H9 (cell line): ENCODE measurements around the gene RAI1. TPM values are rescaled to one million over a fixed set of nuclear protein-coding genes. Genes with fewer than 3 reads are reported as not detected.

Experiments
- DNase-seq: peaks from one replicate; pipeline ENCODE4 v3.0.0-alpha.2; 2017
- H2AFZ ChIP-seq: one replicate; pipeline ENCODE4 v1.6.1; 2013; ENCODE audit warnings: mild to moderate bottlenecking, low read length, control low read depth, moderate library complexity
- H2AK5ac ChIP-seq: 2 replicates; pipeline ENCODE4 v1.6.1; 2013; ENCODE audit warnings: low read length, control low read depth, mixed read lengths; ENCODE audit not compliant: insufficient read length
- H2BK120ac ChIP-seq: one replicate; pipeline ENCODE4 v1.6.1; 2013; ENCODE audit warnings: low read depth, mild to moderate bottlenecking, low read length, control low read depth, inconsistent platforms; ENCODE audit not compliant: poor library complexity, severe bottlenecking
- H2BK12ac ChIP-seq: 2 replicates; pipeline ENCODE4 v1.6.1; 2013; ENCODE audit warnings: low read length, control low read depth, mixed read lengths, low read depth; ENCODE audit not compliant: insufficient read length
- H2BK15ac ChIP-seq: 2 replicates; pipeline ENCODE4 v1.6.1; 2013; ENCODE audit warnings: low read depth, low read length, control low read depth
- H2BK20ac ChIP-seq: one replicate; pipeline ENCODE4 v1.6.1; 2013; ENCODE audit warnings: low read depth, mild to moderate bottlenecking, low read length, control low read depth, inconsistent platforms; ENCODE audit not compliant: poor library complexity, severe bottlenecking
- H2BK5ac ChIP-seq: 2 replicates; pipeline ENCODE4 v1.6.1; 2013; ENCODE audit warnings: low read length, control low read depth, mixed read lengths; ENCODE audit not compliant: insufficient read length
- H3K14ac ChIP-seq: 2 replicates; pipeline ENCODE4 v1.6.1; 2013; ENCODE audit warnings: low read length, control low read depth; ENCODE audit not compliant: insufficient read depth
- H3K18ac ChIP-seq: 2 replicates; pipeline ENCODE4 v1.6.1; 2013; ENCODE audit warnings: low read depth, mild to moderate bottlenecking, mixed read lengths, low read length, control low read depth; ENCODE audit not compliant: insufficient read length
- H3K23ac ChIP-seq: 2 replicates; pipeline ENCODE4 v1.6.1; 2013; ENCODE audit warnings: low read length, control low read depth, mixed read lengths, low read depth; ENCODE audit not compliant: insufficient read length
- H3K23me2 ChIP-seq: 2 replicates; pipeline ENCODE4 v1.6.1; 2013; ENCODE audit warnings: low read depth, mild to moderate bottlenecking, mixed read lengths, low read length, control low read depth; ENCODE audit not compliant: insufficient read length, poor library complexity, severe bottlenecking
- H3K27ac ChIP-seq: 2 replicates; pipeline ENCODE4 v1.5.1; 2013; ENCODE audit warnings: low read length, control low read depth, mixed read lengths, low read depth; ENCODE audit not compliant: insufficient read length
- H3K27me3 ChIP-seq: 2 replicates; pipeline ENCODE4 v1.6.1; 2013; ENCODE audit warnings: low read length, control low read depth, inconsistent platforms; ENCODE audit not compliant: insufficient read depth
- H3K4ac ChIP-seq: 2 replicates; pipeline ENCODE4 v1.6.1; 2013; ENCODE audit warnings: low read depth, mild to moderate bottlenecking, control low read depth, inconsistent platforms, low read length, moderate library complexity
- H3K4me1 ChIP-seq: 2 replicates; pipeline ENCODE4 v1.6.1; 2013; ENCODE audit warnings: low read length, control low read depth, inconsistent platforms; ENCODE audit not compliant: insufficient read depth
- H3K4me2 ChIP-seq: 2 replicates; pipeline ENCODE4 v1.6.1; 2013; ENCODE audit warnings: low read length, control low read depth, mixed read lengths; ENCODE audit not compliant: insufficient read length, insufficient read depth
- H3K56ac ChIP-seq: 2 replicates; pipeline ENCODE4 v1.6.1; 2013; ENCODE audit warnings: low read depth, mild to moderate bottlenecking, mixed read lengths, low read length, control low read depth; ENCODE audit not compliant: insufficient read length
- H3K79me1 ChIP-seq: 2 replicates; pipeline ENCODE4 v1.6.1; 2013; ENCODE audit warnings: low read depth, mild to moderate bottlenecking, moderate library complexity, low read length, control low read depth, inconsistent platforms; ENCODE audit not compliant: insufficient read depth, poor library complexity, severe bottlenecking
- H3K79me2 ChIP-seq: 2 replicates; pipeline ENCODE4 v1.6.1; 2013; ENCODE audit warnings: low read length, control low read depth, inconsistent platforms; ENCODE audit not compliant: insufficient read depth
- H3K9ac ChIP-seq: 2 replicates; pipeline ENCODE4 v1.6.1; 2013; ENCODE audit warnings: low read length, control low read depth, mixed read lengths; ENCODE audit not compliant: insufficient read length; ENCODE audit errors: extremely low read depth
- H3K9me3 ChIP-seq: one replicate; pipeline ENCODE4 v1.6.1; 2013; ENCODE audit warnings: low read depth, low read length, inconsistent platforms; ENCODE audit not compliant: control insufficient read depth
- H3T11ph ChIP-seq: one replicate; pipeline ENCODE4 v1.6.1; 2013; ENCODE audit warnings: mild to moderate bottlenecking, low read length, control low read depth, inconsistent platforms
- H4K20me1 ChIP-seq: one replicate; pipeline ENCODE4 v1.6.1; 2013; ENCODE audit not compliant: control insufficient read depth, insufficient read length, insufficient read depth
- H4K5ac ChIP-seq: 2 replicates; pipeline ENCODE4 v1.6.1; 2013; ENCODE audit warnings: low read depth, mild to moderate bottlenecking, mixed read lengths, low read length, control low read depth; ENCODE audit not compliant: insufficient read length
- H4K8ac ChIP-seq: replicated peaks from 2 replicates; pipeline ENCODE4 v1.6.1; 2013; ENCODE audit warnings: low read length, control low read depth, mixed read lengths, low read depth; ENCODE audit not compliant: insufficient read length
- H4K91ac ChIP-seq: 2 replicates; pipeline ENCODE4 v1.6.1; 2013; ENCODE audit warnings: low read depth, mild to moderate bottlenecking, moderate library complexity, mixed read lengths, low read length, control low read depth; ENCODE audit not compliant: insufficient read length
- H3K27ac Mint-ChIP-seq, 3 experiments: 2 replicates in 2 of 3; 3 replicates in 1 of 3; pipeline ENCODE4 v1.8.0; 2020 to 2021; ENCODE audit warnings: mixed read lengths in 3 of 3, mild to moderate bottlenecking in 1 of 3, moderate library complexity in 1 of 3
- H3K27me3 Mint-ChIP-seq: 2 replicates; pipeline ENCODE4 v1.8.0; 2021; ENCODE audit warnings: low read depth, mild to moderate bottlenecking, moderate library complexity, mixed read lengths
- H3K36me3 Mint-ChIP-seq, 3 experiments: 2 replicates in 2 of 3; 3 replicates in 1 of 3; pipeline ENCODE4 v1.8.0; 2020 to 2021; ENCODE audit warnings: low read depth in 3 of 3, mixed read lengths in 3 of 3; ENCODE audit not compliant: insufficient read depth in 1 of 3
- H3K4me1 Mint-ChIP-seq, 2 experiments: 2 replicates each; pipeline ENCODE4 v1.8.0; 2020; ENCODE audit warnings: mixed read lengths in 2 of 2
- H3K4me3 Mint-ChIP-seq, 2 experiments: 2 replicates in 1 of 2; 3 replicates in 1 of 2; pipeline ENCODE4 v1.8.0; 2020 to 2021; ENCODE audit warnings: mild to moderate bottlenecking in 2 of 2, mixed read lengths in 2 of 2, moderate library complexity in 1 of 2
- H3K9me3 Mint-ChIP-seq, 2 experiments: 2 replicates in 1 of 2; 3 replicates in 1 of 2; pipeline ENCODE4 v1.8.0; 2020; ENCODE audit warnings: mild to moderate bottlenecking in 2 of 2, mixed read lengths in 2 of 2, moderate library complexity in 1 of 2
- CTCF ChIP-seq: fragments of 200-600 bp; sonication (generic); conservative IDR thresholded peaks from 3 replicates; pipeline ENCODE4 v1.8.0; 2021; ENCODE audit warnings: antibody characterized with exemption, mild to moderate bottlenecking
- WGBS: extraction: QIAGEN DNeasy Blood & Tissue Kit; methylation state at CpG from one replicate; pipeline ENCODE4 v1.1.7; 2013; ENCODE audit warnings: missing lambda C conversion rate, low lambda C conversion rate, mixed read lengths; ENCODE audit not compliant: insufficient read length; ENCODE audit errors: extremely low coverage; 5-methylcytosine and 5-hydroxymethylcytosine counted together
- total RNA-seq: library from RNA; stranded (reverse); gene quantifications from 2 replicates; pipeline ENCODE4 v1.2.1, GENCODE V29; 2021

Gene RAI1
- total RNA-seq, 1 experiment from 2014 or later: 1.5 TPM

GRCh38 chr17:17819561-17819995 is 138.3 kb downstream of the RAI1 start:
- Histone ChIP-seq H3K79me1 (peaks cover 13% of the 10 kb centered on the region), H3K4me2 (no peak overlapping the region), H3K79me2 (peaks cover 6% of the 10 kb centered on the region; the same call in 1 of the 2 replicates), H2AK5ac (no peak overlapping the region), H3K56ac (no peak overlapping the region), H3K23ac (no peak overlapping the region), H2BK120ac (no peak overlapping the region), H3K4ac (no peak overlapping the region), H3K23me2 (peaks cover 9% of the 10 kb centered on the region), H3K9me3 (no peaks in the 10 kb centered on the region), H2BK15ac (no peak overlapping the region), H3K27me3 (no peaks in the 10 kb centered on the region), H2BK5ac (no peak overlapping the region), H3K27ac (no peak overlapping the region), H4K91ac (no peak overlapping the region), H3K4me1 (peaks cover 7% of the 10 kb centered on the region), H4K5ac (no peak overlapping the region), H3T11ph (no peak overlapping the region), H2AFZ (no peak overlapping the region), H2BK12ac (no peak overlapping the region), H4K20me1 (peaks cover 2% of the 10 kb centered on the region), H3K9ac (no peak overlapping the region), H3K14ac (no peak overlapping the region), H3K18ac (no peak overlapping the region), H2BK20ac (no peak overlapping the region), H4K8ac (no peak overlapping the region)
- Mint-ChIP-seq H3K27me3 (no peaks in the 10 kb centered on the region), H3K4me1 (peaks cover 29 to 55% of the 10 kb centered on the region in 2 experiments), H3K27ac (no peak overlapping the region), H3K4me3 (no peak overlapping the region; a peak in 1 of 5 replicates), H3K9me3 (no peaks in the 10 kb centered on the region), H3K36me3 (peaks cover 26 to 60% (median 54%) of the 10 kb centered on the region in 3 experiments)
- DNase-seq: peak; percentile 85
- no CpG with 5 or more reads among the region's 12 CpGs for WGBS
- TF ChIP-seq CTCF: no peak
